HG03066 (cell line): Measurements from ENCODE around the gene TOX2.
A peak's percentile ranks its signal among the peaks of the same experiment; 100 is the strongest.

Experiments used
- ATAC-seq: cut with Tn5 transposase; IDR thresholded peaks from one replicate; pipeline ENCODE4 v1.9.1; 2021; ENCODE audit warnings: low read depth; ENCODE audit not compliant: unreplicated experiment

The TOX2 gene

GRCh38 chr20:44052166-44052565, 137.5 kb downstream of the TOX2 start:
- ATAC-seq = no peak

DNA sequence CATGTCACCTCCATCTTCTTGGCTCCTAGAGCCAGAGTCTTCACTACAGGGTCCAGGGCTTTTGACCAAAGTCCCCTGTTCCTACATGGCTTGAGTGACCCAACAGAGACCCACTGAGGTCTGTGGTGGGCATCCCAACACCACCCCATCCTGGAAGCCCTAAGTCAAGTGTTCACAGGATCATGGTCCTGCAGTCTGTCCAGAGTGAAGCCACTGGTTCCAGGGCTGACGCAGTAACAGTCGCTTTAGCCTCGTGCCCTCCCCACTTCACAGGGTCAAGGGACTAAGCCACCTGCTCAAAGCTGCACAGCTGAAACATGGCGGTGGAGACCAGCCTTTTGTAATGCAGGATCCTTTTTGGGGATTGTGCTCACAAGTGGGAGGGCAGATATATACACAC, 138.4 kb downstream of the TOX2 start:
- no peak for ATAC-seq

- no peak for ATAC-seq
Observed at GRCh38 chr20:44054118-44054517, 139.5 kb downstream of the TOX2 start.

GRCh38 chr20:44054849-44055248, 140.2 kb downstream of the TOX2 start:
- no peak for ATAC-seq

- ATAC-seq = no peak
Observed at GRCh38 chr20:44056010-44056698, 141.5 kb downstream of the TOX2 start.

DNA sequence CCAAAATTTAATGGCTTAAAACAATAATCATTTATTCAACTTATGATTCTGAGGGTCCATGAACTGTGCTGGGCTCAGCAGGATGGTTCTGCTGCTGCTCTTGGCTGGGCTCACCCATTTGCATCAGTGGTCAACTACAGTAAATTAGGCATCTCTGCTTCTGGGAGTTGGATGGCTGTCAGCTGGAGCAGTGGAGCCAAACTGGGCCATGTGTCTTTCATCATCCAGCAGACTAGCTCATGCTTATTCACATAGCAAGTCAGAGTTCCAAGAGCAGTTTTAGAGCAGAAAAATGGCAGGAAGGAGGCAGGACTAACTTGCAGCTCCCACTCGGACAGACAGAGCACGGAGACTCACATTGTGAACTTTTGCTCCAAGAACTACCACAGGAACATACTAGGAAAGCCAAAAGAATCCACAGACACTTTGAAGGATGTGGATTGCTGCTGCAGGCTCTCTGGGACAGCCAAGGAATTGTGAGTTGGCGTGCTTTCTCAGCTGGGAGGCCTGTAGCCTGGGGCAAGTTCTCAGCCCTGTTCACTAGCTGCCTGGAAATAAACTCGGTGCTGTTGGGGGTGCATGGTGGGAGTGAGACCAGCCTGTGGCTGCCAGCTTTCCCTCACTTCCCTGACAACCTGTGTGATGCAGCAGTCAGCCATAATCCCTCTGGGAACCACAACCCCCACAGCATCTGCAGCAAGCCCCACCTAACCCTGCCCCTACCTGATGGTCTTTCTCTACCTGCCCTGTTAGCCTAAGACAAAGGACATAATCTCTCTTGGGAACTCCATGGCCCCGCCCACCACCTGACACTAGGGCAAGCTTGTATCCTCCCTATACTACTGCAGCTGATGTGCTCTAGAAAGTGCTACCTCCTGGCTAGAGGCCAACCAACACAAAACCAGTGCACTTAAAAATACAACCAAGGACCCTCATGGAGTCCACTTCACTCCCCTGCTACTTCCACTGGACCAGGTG, 143.3 kb downstream of the TOX2 start:
- ATAC-seq = no peak

- no peak for ATAC-seq
Observed at GRCh38 chr20:44064501-44065400, 150.1 kb downstream of the TOX2 start.

DNA sequence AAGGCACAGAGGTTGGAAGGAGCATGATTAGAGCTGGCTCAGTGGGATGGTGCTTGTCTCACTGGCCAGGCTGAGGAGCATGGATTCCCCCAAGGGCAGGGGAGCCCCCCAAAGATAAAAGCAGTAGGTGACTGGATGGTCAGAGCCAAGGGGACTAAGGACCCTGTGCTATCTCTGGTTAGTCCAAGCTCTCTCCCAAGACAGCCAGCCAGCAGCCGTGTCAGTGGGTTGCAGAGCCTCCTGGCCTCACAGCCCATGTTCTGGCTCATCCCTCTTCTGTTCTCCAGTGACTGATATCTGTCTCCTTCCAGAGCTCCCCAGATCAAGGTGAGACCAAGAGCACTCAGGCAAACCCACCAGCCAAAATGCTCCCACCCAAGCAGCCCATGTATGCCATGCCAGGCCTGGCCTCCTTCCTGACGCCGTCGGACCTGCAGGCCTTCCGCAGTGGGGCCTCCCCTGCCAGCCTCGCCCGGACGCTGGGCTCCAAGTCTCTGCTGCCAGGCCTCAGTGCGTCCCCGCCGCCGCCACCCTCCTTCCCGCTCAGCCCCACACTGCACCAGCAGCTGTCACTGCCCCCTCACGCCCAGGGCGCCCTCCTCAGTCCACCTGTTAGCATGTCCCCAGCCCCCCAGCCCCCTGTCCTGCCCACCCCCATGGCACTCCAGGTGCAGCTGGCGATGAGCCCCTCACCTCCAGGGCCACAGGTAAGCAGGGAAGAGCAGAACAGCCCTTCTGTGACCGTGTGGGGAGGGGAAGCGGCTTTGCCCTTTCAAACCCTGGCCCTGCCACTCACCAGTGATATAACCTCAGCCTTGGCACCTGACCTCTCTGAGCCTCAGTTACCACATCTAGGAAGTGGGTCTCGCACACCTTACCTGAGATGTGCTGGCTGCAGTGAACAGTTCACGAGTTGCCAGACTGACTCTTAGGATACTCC, 151.0 kb downstream of the TOX2 start:
- no peak for ATAC-seq

- ATAC-seq = no peak
Observed at GRCh38 chr20:44066645-44067606, 152.3 kb downstream of the TOX2 start.

- ATAC-seq = no peak
Observed at GRCh38 chr20:44067650-44068081, 153.0 kb downstream of the TOX2 start.

GRCh38 chr20:44068316-44069201, 153.9 kb downstream of the TOX2 start:
- ATAC-seq = no peak

DNA sequence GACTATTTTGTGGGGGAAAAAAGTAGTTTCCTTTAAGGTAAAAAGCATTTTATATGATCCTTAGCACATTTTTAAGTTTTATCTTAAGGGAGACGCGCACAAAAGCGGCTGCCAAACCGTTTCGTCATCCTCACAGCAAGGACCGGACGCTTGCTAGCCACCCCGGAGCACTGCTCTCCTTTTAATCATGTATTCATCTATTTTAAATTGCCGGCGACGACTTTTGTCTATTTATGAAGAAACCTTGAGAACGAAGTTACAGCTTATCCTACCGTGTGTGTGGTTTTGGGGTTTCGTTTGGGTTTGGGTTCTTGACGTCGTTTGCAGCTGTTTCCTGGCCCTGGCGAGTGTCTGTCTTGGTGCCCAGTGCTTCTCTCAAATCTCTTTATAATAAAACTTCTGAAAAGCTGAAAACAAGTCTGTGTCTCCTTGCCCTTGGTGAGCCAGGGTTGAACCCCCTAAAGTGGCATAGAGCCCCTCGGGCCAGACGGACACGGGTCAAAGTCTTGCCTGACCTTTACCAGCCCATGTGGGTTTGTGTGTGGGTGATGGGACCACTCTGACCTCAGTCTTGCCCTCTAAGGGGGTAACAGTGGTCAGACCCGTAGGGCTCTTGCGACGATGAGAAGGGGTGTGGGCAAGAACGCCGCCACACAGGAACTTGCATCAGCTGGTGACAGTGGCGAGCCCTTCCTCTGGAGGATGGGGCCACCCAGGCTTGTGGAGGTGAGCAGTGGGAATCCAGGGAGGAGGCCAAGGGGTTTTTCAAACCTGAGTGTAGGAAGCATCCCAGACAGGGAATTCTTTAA, 154.8 kb downstream of the TOX2 start:
- peak; percentile 62 for ATAC-seq

- no peak for ATAC-seq
Observed at GRCh38 chr20:44070139-44070900, 155.7 kb downstream of the TOX2 start.

DNA sequence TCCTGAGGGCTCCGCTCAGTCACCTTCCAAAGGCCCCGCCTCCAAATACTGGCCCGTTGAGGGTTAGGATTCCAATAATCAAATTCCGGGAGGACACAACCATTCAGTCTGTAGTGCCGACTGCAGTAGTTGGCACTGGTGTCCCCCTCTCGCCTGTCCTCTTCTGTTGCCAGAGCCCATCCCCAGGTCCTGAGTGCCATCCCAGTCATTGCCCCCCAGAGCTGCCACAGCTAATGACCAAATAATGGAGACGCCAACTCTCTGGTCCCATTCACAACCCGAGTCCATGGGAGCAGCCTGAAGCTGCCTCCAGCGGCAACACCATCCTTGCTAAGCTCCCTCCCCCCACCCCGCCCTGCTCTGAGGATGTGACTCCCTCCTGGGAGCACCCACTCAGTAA, 156.4 kb downstream of the TOX2 start:
- ATAC-seq = no peak

GRCh38 chr20:44071526-44072111, 157.0 kb downstream of the TOX2 start:
- ATAC-seq = no peak

DNA sequence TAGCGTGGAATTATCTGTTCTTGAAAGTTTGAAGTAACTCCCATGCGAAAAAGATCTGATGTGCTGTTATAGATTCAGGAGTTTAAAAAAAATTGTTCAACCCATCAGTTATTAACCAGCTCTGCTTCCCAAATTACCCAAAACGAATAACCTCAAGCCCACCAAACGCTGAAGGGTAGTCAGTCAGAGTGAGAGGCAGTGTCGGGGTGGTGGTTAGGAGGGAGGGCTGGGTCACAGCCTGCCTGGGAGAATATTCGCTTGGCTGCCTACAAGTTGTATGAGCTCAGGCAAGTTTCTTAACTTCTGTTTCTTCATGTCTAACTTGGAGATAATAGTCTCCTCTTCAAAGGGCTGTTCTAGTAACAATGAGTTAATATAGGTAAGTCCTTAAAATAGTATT, 157.7 kb downstream of the TOX2 start:
- ATAC-seq = no peak
